ENCODE measurements around the gene NEURL1B.
"Not testable (repeated sequence)": the region's sequence is repeated elsewhere in the genome, so short reads cannot be mapped to it uniquely, and the experiment has no call there.

NEURL1B gene

GRCh38 chr5:172640822-172641358, at the start of gene NEURL1B:
TSS of gene NEURL1B (plus strand) at chr5:172641263. CDS start at chr5:172641407, 144 bp downstream.
- DNase-seq (ENCODE audit: low spot score): peak; percentile 46

GRCh38 chr5:172591636-172592035, 49.4 kb upstream of the NEURL1B start:
- DNase-seq (ENCODE audit: low spot score): no peak

GRCh38 chr5:172592881-172593280, 48.2 kb upstream of the NEURL1B start:
- DNase-seq (ENCODE audit: low spot score): no peak

- no peak for DNase-seq (ENCODE audit: low spot score)
Observed at GRCh38 chr5:172593306-172593705, 47.8 kb upstream of the NEURL1B start.

GRCh38 chr5:172593721-172594235, 47.3 kb upstream of the NEURL1B start:
- DNase-seq (ENCODE audit: low spot score): no peak

- DNase-seq (ENCODE audit: low spot score): no peak
Observed at GRCh38 chr5:172594431-172594830, 46.6 kb upstream of the NEURL1B start.

GRCh38 chr5:172594867-172595466, 46.1 kb upstream of the NEURL1B start:
- DNase-seq (ENCODE audit: low spot score): no peak

GRCh38 chr5:172595596-172596455, 45.2 kb upstream of the NEURL1B start:
- DNase-seq (ENCODE audit: low spot score): no peak

GRCh38 chr5:172596638-172597231, 44.3 kb upstream of the NEURL1B start:
- no peak for DNase-seq (ENCODE audit: low spot score)

GRCh38 chr5:172597755-172598155, 43.3 kb upstream of the NEURL1B start:
- no peak for DNase-seq (ENCODE audit: low spot score)

- DNase-seq (ENCODE audit: low spot score): no peak
Observed at GRCh38 chr5:172598251-172599203, 42.5 kb upstream of the NEURL1B start.

- no peak for DNase-seq (ENCODE audit: low spot score)
Observed at GRCh38 chr5:172599204-172599567, 41.9 kb upstream of the NEURL1B start.

GRCh38 chr5:172600571-172600970, 40.5 kb upstream of the NEURL1B start:
- no peak for DNase-seq (ENCODE audit: low spot score)

GRCh38 chr5:172601576-172601975, 39.5 kb upstream of the NEURL1B start:
- DNase-seq (ENCODE audit: low spot score): not testable (repeated sequence)

GRCh38 chr5:172602783-172603231, 38.3 kb upstream of the NEURL1B start:
- DNase-seq (ENCODE audit: low spot score): no peak

- DNase-seq (ENCODE audit: low spot score): no peak
Observed at GRCh38 chr5:172603251-172603806, 37.7 kb upstream of the NEURL1B start.

- DNase-seq (ENCODE audit: low spot score): no peak
Observed at GRCh38 chr5:172605466-172605865, 35.6 kb upstream of the NEURL1B start.

- no peak for DNase-seq (ENCODE audit: low spot score)
Observed at GRCh38 chr5:172606156-172606785, 34.8 kb upstream of the NEURL1B start.

GRCh38 chr5:172607213-172607793, 33.8 kb upstream of the NEURL1B start:
- no peak for DNase-seq (ENCODE audit: low spot score)

- DNase-seq (ENCODE audit: low spot score): no peak
Observed at GRCh38 chr5:172608773-172609172, 32.3 kb upstream of the NEURL1B start.
